ENCODE measurements around the gene LAMB3. TPM values are rescaled to one million over a fixed set of nuclear protein-coding genes. Genes with fewer than 3 reads are reported as not detected.

The LAMB3 gene
- total RNA-seq, 2 donors from 2014 or later, result 4.7 to 11.1 TPM

GRCh38 chr1:209645574-209646452, 6.4 kb downstream of the LAMB3 start:
- Histone ChIP-seq H3K9me3 (no peaks in the 10 kb centered on the region), H3K27ac (peak overlapping the region; percentile 60 to 93), H3K4me3 (no peak overlapping the region), H3K36me3 (no peaks in the 10 kb centered on the region), H3K4me1 (peaks cover 0 to 96% of the 10 kb centered on the region in 2 donors), H3K27me3 (no peaks in the 10 kb centered on the region)
- TF ChIP-seq CTCF (IDR thresholded peaks at IDR 0.05), result no peak
- no peak for DNase-seq (ENCODE audit: low spot score)

- Histone ChIP-seq H3K9me3 (no peaks in the 10 kb centered on the region), H3K4me3 (no peak overlapping the region), H3K27ac (peak overlapping the region; percentile 86 to 93), H3K36me3 (no peaks in the 10 kb centered on the region), H3K4me1 (peaks cover 0 to 75% of the 10 kb centered on the region in 2 donors), H3K27me3 (no peaks in the 10 kb centered on the region)
- no peak for DNase-seq (ENCODE audit: low spot score)
- no peak for TF ChIP-seq CTCF (IDR thresholded peaks at IDR 0.05)
Observed at GRCh38 chr1:209643285-209644020, 8.8 kb downstream of the LAMB3 start.

- peaks cover 0 to 69% of the 10 kb centered on the region in 2 donors for H3K4me1 ChIP-seq
Observed at GRCh38 chr1:209642816-209643215, 9.4 kb downstream of the LAMB3 start.

DNA sequence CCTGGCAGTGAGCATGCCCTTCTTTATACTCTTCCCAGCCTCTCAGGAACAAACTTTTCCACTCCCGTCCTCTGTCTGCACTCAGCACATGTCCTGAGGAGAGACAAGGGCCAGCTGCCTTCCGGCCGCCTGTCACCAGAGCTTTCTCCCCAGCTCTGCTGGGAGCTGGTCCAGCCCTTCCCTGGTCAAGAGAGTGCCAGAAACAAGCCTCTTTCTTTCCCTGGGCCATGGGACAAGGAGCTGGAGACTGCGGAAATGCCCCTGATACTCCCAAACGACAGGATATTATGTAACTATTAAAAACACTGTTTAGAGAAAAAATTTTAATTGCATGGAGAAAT, 10.4 kb downstream of the LAMB3 start:
- peak; percentile 86 for DNase-seq (ENCODE audit: low spot score)
- H3K36me3 ChIP-seq, result no peaks in the 10 kb centered on the region
- peak overlapping the region; percentile 86 to 93 for H3K27ac ChIP-seq
- no peaks in the 10 kb centered on the region for H3K27me3 ChIP-seq
- H3K4me1 ChIP-seq, result peaks cover 0 to 59% of the 10 kb centered on the region in 2 donors
- no peak for TF ChIP-seq CTCF (IDR thresholded peaks at IDR 0.05)
- H3K4me3 ChIP-seq, result no peak overlapping the region
- no peaks in the 10 kb centered on the region for H3K9me3 ChIP-seq

More at GRCh38 chr1:209642816-209643215, 9.4 kb downstream of the LAMB3 start:
- Histone ChIP-seq H3K36me3 (no peaks in the 10 kb centered on the region), H3K27ac (peak overlapping the region; percentile 86 to 93), H3K4me3 (no peak overlapping the region), H3K27me3 (no peaks in the 10 kb centered on the region), H3K9me3 (no peaks in the 10 kb centered on the region)
- no peak for TF ChIP-seq CTCF (IDR thresholded peaks at IDR 0.05)
- DNase-seq (ENCODE audit: low spot score), result no peak

DNA sequence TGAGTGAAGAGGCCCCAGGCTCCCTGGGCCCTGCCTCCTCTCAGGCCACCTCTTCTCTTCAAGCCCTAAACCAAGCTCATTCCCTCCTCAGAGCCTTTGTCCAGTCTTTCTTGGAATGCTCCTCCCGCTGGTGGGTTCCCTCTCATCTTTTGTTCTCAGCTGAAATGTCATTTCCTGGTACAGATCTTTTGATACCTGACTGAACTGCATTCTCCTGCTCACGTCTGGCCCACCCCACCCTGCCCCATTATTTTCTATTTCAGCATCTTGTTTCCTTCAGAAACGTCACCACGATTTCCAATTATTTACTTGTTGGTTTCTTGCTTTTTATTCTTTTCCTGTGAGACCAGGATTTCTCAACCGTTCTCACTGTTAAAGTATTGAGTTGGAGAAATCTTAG, 16.4 kb downstream of the LAMB3 start:
- Histone ChIP-seq H3K9me3 (no peaks in the 10 kb centered on the region), H3K4me1 (peaks cover 3 to 10% of the 10 kb centered on the region in 2 donors), H3K27ac (no peak overlapping the region), H3K4me3 (no peak overlapping the region), H3K36me3 (no peaks in the 10 kb centered on the region), H3K27me3 (no peaks in the 10 kb centered on the region)
- TF ChIP-seq CTCF (IDR thresholded peaks at IDR 0.05), result no peak
- no peak for DNase-seq (ENCODE audit: low spot score)

Measured in right atrium auricular region (tissue), 2 donors.